IMR-90 (cell line): Measurements from ENCODE around the gene DENND2C. TPM values are rescaled to one million over a fixed set of nuclear protein-coding genes. Genes with fewer than 3 reads are reported as not detected.
A peak's percentile ranks its signal among the peaks of the same experiment; 100 is the strongest.

ENCODE experiments used
- ATAC-seq: fragments of 200-7000 bp; cut with Tn5 transposase; 2 replicates; pipeline ENCODE4 v1.9.1; 2020; ENCODE audit warnings: low read depth, mild to moderate bottlenecking, moderate library complexity
- BruUV-seq: library from RNA; stranded (reverse); fragments of 400-500 nt; replicated peaks from 2 replicates; lab custom pipeline; 2021; lab: Mats Ljungman, UMichigan
- CTCF ChIA-PET: fragments of 300-600 bp; formaldehyde crosslinking; extraction: SDS; loops from one replicate; lab custom pipeline; 2021; ENCODE audit warnings: antibody characterized with exemption; lab: Yijun Ruan, JAX
- POLR2A ChIA-PET: fragments of 300-600 bp; sonication (Branson Sonifier 250); formaldehyde crosslinking; loops from one replicate; lab custom pipeline; 2022; ENCODE audit warnings: antibody characterized with exemption; ENCODE audit not compliant: unreplicated experiment; lab: Charles Lee
- DNase-seq: peaks from one replicate; pipeline ENCODE4 v3.0.0; 2013
- H2AFZ ChIP-seq: replicated peaks from 2 replicates; pipeline ENCODE3; 2013; ENCODE audit warnings: low read length, mild to moderate bottlenecking; ENCODE audit not compliant: poor library complexity
- H2AK5ac ChIP-seq: 2 replicates; pipeline ENCODE4 v1.6.1; 2013; ENCODE audit warnings: low read depth, low read length, inconsistent platforms
- H2AK9ac ChIP-seq: replicated peaks from 2 replicates; pipeline ENCODE3; 2013; ENCODE audit warnings: mild to moderate bottlenecking, low read depth, low read length, moderate library complexity; ENCODE audit not compliant: poor library complexity
- H2BK120ac ChIP-seq: 2 replicates; pipeline ENCODE4 v1.6.1; 2013; ENCODE audit warnings: low read depth, low read length, inconsistent platforms
- H2BK15ac ChIP-seq: 3 replicates; pipeline ENCODE4 v1.6.1; 2013; ENCODE audit warnings: low read depth, low read length, inconsistent platforms
- H2BK20ac ChIP-seq: 2 replicates; pipeline ENCODE4 v1.6.1; 2013; ENCODE audit warnings: low read depth, mild to moderate bottlenecking, inconsistent platforms, low read length, moderate library complexity
- H2BK5ac ChIP-seq: 2 replicates; pipeline ENCODE4 v1.6.1; 2013; ENCODE audit warnings: mild to moderate bottlenecking, low read depth, low read length, inconsistent platforms; ENCODE audit not compliant: poor library complexity, severe bottlenecking
- H3K14ac ChIP-seq: replicated peaks from 2 replicates; pipeline ENCODE4 v1.6.1; 2013; ENCODE audit warnings: low read depth, low read length, inconsistent platforms
- H3K18ac ChIP-seq: 2 replicates; pipeline ENCODE4 v1.6.1; 2013; ENCODE audit warnings: low read depth, low read length, control low read depth
- H3K23ac ChIP-seq: 2 replicates; pipeline ENCODE4 v1.6.1; 2013; ENCODE audit warnings: low read depth, low read length, inconsistent platforms
- H3K27ac ChIP-seq: 2 replicates; pipeline ENCODE4 v1.5.1; 2013; ENCODE audit warnings: mild to moderate bottlenecking, control low read depth, low read length; ENCODE audit not compliant: insufficient read depth
- H3K27me3 ChIP-seq: 2 replicates; pipeline ENCODE4 v1.6.1; 2013; ENCODE audit warnings: low read length; ENCODE audit not compliant: control insufficient read depth, insufficient read depth
- H3K36me3 ChIP-seq: 2 replicates; pipeline ENCODE4 v1.6.1; 2013; ENCODE audit warnings: low read length, mixed read lengths; ENCODE audit not compliant: control insufficient read depth, insufficient read depth
- H3K4ac ChIP-seq: 2 replicates; pipeline ENCODE4 v1.6.1; 2013; ENCODE audit warnings: low read depth, low read length, inconsistent platforms
- H3K4me1 ChIP-seq: 2 replicates; pipeline ENCODE4 v1.6.1; 2013; ENCODE audit warnings: low read length, mixed read lengths; ENCODE audit not compliant: control insufficient read depth, insufficient read depth
- H3K4me2 ChIP-seq: 2 replicates; pipeline ENCODE4 v1.6.1; 2013; ENCODE audit warnings: low read depth, mild to moderate bottlenecking, control low read depth, low read length, moderate library complexity
- H3K4me3 ChIP-seq: 2 replicates; pipeline ENCODE4 v1.5.1; 2013; ENCODE audit warnings: low read depth, mild to moderate bottlenecking, control low read depth, low read length, moderate library complexity; ENCODE audit not compliant: insufficient read depth
- H3K56ac ChIP-seq: 2 replicates; pipeline ENCODE4 v1.6.1; 2013; ENCODE audit warnings: low read length, inconsistent platforms; ENCODE audit not compliant: insufficient read depth; ENCODE audit errors: extremely low read depth
- H3K79me1 ChIP-seq, 2 experiments: 2 replicates each; pipeline ENCODE4 v1.6.1; 2013; ENCODE audit warnings: low read length in 2 of 2, inconsistent platforms in 1 of 2, low read depth in 1 of 2
- H3K9ac ChIP-seq: 2 replicates; pipeline ENCODE4 v1.6.1; 2013; ENCODE audit warnings: low read depth, low read length, control low read depth
- H3K9me1 ChIP-seq: 2 replicates; pipeline ENCODE4 v1.6.1; 2013; ENCODE audit warnings: low read length, inconsistent platforms; ENCODE audit not compliant: insufficient read depth
- H3K9me3 ChIP-seq: 2 replicates; pipeline ENCODE4 v1.6.1; 2013; ENCODE audit warnings: low read length; ENCODE audit not compliant: control insufficient read depth, insufficient read depth
- H4K20me1 ChIP-seq: 2 replicates; pipeline ENCODE4 v1.6.1; 2013; ENCODE audit warnings: low read length, inconsistent platforms; ENCODE audit not compliant: insufficient read depth
- H4K5ac ChIP-seq: 2 replicates; pipeline ENCODE4 v1.6.1; 2013; ENCODE audit warnings: mild to moderate bottlenecking, low read depth, low read length, control low read depth
- H4K8ac ChIP-seq, 2 experiments: 2 replicates each; pipeline ENCODE4 v1.6.1; 2013; ENCODE audit warnings: low read depth in 2 of 2, low read length in 2 of 2, control low read depth in 1 of 2, inconsistent platforms in 1 of 2
- H4K91ac ChIP-seq: 2 replicates; pipeline ENCODE4 v1.6.1; 2013; ENCODE audit warnings: low read depth, low read length, inconsistent platforms; ENCODE audit not compliant: insufficient read depth
- BHLHE40 ChIP-seq: fragments of 150-350 bp; IDR thresholded peaks from 2 replicates; pipeline ENCODE4 v1.6.1; 2016; ENCODE audit warnings: mild to moderate bottlenecking, low read depth, low read length
- CEBPB ChIP-seq: IDR thresholded peaks from 2 replicates; pipeline ENCODE4 v1.6.1; 2012; ENCODE audit warnings: low read depth, low read length, improper control_type of control experiment
- CHD1 ChIP-seq: IDR thresholded peaks from 2 replicates; pipeline ENCODE4 v1.6.1; 2012; ENCODE audit warnings: low read depth, low read length, improper control_type of control experiment
- CTCF ChIP-seq: conservative IDR thresholded peaks from 2 replicates; pipeline ENCODE4 v1.5.1; 2012; ENCODE audit warnings: mild to moderate bottlenecking, low read depth, low read length, improper control_type of control experiment
- ELK1 ChIP-seq: fragments of 150-350 bp; IDR thresholded peaks from 2 replicates; pipeline ENCODE4 v1.6.1; 2016; ENCODE audit warnings: low read depth, mild to moderate bottlenecking, low read length, moderate library complexity, borderline replicate concordance
- FOS ChIP-seq: fragments of 150-350 bp; IDR thresholded peaks from 2 replicates; pipeline ENCODE4 v1.6.1; 2016; ENCODE audit warnings: low read depth, low read length
- MAFK ChIP-seq: IDR thresholded peaks from 2 replicates; pipeline ENCODE4 v1.6.1; 2012; ENCODE audit warnings: low read depth, low read length, improper control_type of control experiment
- MAZ ChIP-seq: IDR thresholded peaks from 2 replicates; pipeline ENCODE4 v1.6.1; 2012; ENCODE audit warnings: low read depth, mild to moderate bottlenecking, low read length, improper control_type of control experiment, moderate library complexity, borderline replicate concordance
- MXI1 ChIP-seq: IDR thresholded peaks from 2 replicates; pipeline ENCODE4 v1.6.1; 2012; ENCODE audit warnings: low read depth, mild to moderate bottlenecking, low read length, moderate library complexity, borderline replicate concordance
- NFE2L2 ChIP-seq: fragments of 150-350 bp; IDR thresholded peaks from 2 replicates; pipeline ENCODE4 v1.6.1; 2016; ENCODE audit warnings: low read depth, mild to moderate bottlenecking, low read length
- POLR2A ChIP-seq: IDR thresholded peaks from 2 replicates; pipeline ENCODE4 v1.6.1; 2012; ENCODE audit warnings: mild to moderate bottlenecking, low read depth, low read length
- RAD21 ChIP-seq: IDR thresholded peaks from 2 replicates; pipeline ENCODE4 v1.6.1; 2012; ENCODE audit warnings: low read length, improper control_type of control experiment
- RCOR1 ChIP-seq: IDR thresholded peaks from 2 replicates; pipeline ENCODE4 v1.6.1; 2012; ENCODE audit warnings: mild to moderate bottlenecking, low read length, improper control_type of control experiment; ENCODE audit not compliant: insufficient replicate concordance
- RFX5 ChIP-seq: IDR thresholded peaks from 2 replicates; pipeline ENCODE4 v1.8.0; 2012; ENCODE audit warnings: low read depth, mild to moderate bottlenecking, low read length, moderate library complexity
- SMC3 ChIP-seq: fragments of 150-350 bp; IDR thresholded peaks from 2 replicates; pipeline ENCODE4 v1.6.1; 2016; ENCODE audit warnings: low read depth, mild to moderate bottlenecking, antibody characterized with exemption, low read length, moderate library complexity
- USF2 ChIP-seq: fragments of 150-350 bp; IDR thresholded peaks from 2 replicates; pipeline ENCODE4 v1.6.1; 2017; ENCODE audit warnings: mild to moderate bottlenecking, antibody characterized with exemption, low read length, low read depth
- WGBS, 2 experiments: methylation state at CpG; one replicate each; pipeline versions ENCODE4 v1.1.5 to v1.1.7; 2013; ENCODE audit warnings: missing lambda C conversion rate in 2 of 2; ENCODE audit not compliant: insufficient read length in 1 of 2; ENCODE audit errors: extremely low coverage in 2 of 2; 5-methylcytosine and 5-hydroxymethylcytosine counted together
- dilution Hi-C: fragments of 300-500 bp; cut with HindIII; formaldehyde crosslinking; loops from one replicate; pipeline ENCODE4 v1.14.3; 2018; ENCODE audit warnings: low sequenced_read_pairs; ENCODE audit not compliant: unreplicated experiment
- in situ Hi-C: fragments of 300-500 bp; cut with MboI; formaldehyde crosslinking; loops from 3 replicates; pipeline ENCODE4 v1.14.3; 2019; ENCODE audit warnings: low sequenced_read_pairs, inconsistent platforms, mixed read lengths
- intact Hi-C: fragments of 100-400 bp; cut with micrococcal nuclease; formaldehyde crosslinking; loops from 2 replicates; pipeline ENCODE4 v1.10.0; 2022
- polyA plus RNA-seq, 3 experiments: library from polyadenylated mRNA; depleted of rRNA; stranded (reverse); fragments of >200 nt; gene quantifications; 2 replicates each; pipeline ENCODE4 v1.2.3, GENCODE V29; 2012; ENCODE audit warnings: low replicate concordance in 1 of 3
- total RNA-seq: library from RNA; depleted of rRNA; stranded (reverse); fragments of >200 nt; gene quantifications from 2 replicates; pipeline ENCODE4 v1.2.3, GENCODE V29; 2012

DENND2C gene
- total and polyA plus RNA-seq, 2 of the 4 experiments (the other 2 are of a cell fraction) = 0.58 to 2.2 TPM

- no CpG with 5 or more reads among the region's 1 CpG for WGBS, 2 experiments
- intact Hi-C loops (loop anchor here (5.0 kb wide), 1 partner anchor 37 kb away; no protein-coding TSS in a partner anchor), dilution Hi-C loops (no loop called here), in situ Hi-C loops (no loop called here)
- H3K23ac ChIP-seq = no peak overlapping the region
- H2BK120ac ChIP-seq = no peak overlapping the region
- no TSS peak for BruUV-seq
- no peaks in the 10 kb centered on the region for H4K20me1 ChIP-seq
- H3K4me1 ChIP-seq = no peaks in the 10 kb centered on the region; the same call in 1 of the 2 replicates
- peak; percentile 20 for DNase-seq
- H3K14ac ChIP-seq = no peak overlapping the region
- no peak overlapping the region for H2BK15ac ChIP-seq
- no peak overlapping the region for H2AK5ac ChIP-seq
- H3K56ac ChIP-seq = no peak overlapping the region
- no peak overlapping the region for H2AK9ac ChIP-seq
- H3K9me1 ChIP-seq = 0 out of 2 replicates have a peak, but pooled peaks cover 3% of the 10 kb centered on the region
- H3K4me3 ChIP-seq = no peak overlapping the region
- H2AFZ ChIP-seq = no peak overlapping the region
- peak overlapping the region; percentile 16; the same call in 1 of the 2 replicates for H2BK20ac ChIP-seq
- no peak overlapping the region for H4K91ac ChIP-seq
- H4K8ac ChIP-seq = no peak overlapping the region
- no peak overlapping the region for H3K4me2 ChIP-seq
- no peak for TF ChIP-seq FOS
- TF ChIP-seq SMC3 = no peak
- TF ChIP-seq MAZ = no peak
- no peak for TF ChIP-seq BHLHE40
- no peak for TF ChIP-seq USF2
- no peak for TF ChIP-seq CTCF
- TF ChIP-seq ELK1 = no peak
- TF ChIP-seq RCOR1 = no peak
- no peak for TF ChIP-seq NFE2L2
- TF ChIP-seq CEBPB = no peak
- no peak for TF ChIP-seq POLR2A
- no peak for TF ChIP-seq RFX5
- TF ChIP-seq MXI1 = no peak
- TF ChIP-seq RAD21 = no peak
- no peak for TF ChIP-seq MAFK
- TF ChIP-seq CHD1 = no peak
- no peaks in the 10 kb centered on the region for H3K9me3 ChIP-seq
- ATAC-seq = no peak
- no peaks in the 10 kb centered on the region for H3K36me3 ChIP-seq
- no peak overlapping the region for H4K5ac ChIP-seq
- no peak overlapping the region for H3K4ac ChIP-seq
- peaks cover 8 to 11% of the 10 kb centered on the region in 2 experiments; a peak in 3 of 4 replicates for H3K79me1 ChIP-seq
- H3K27me3 ChIP-seq = no peaks in the 10 kb centered on the region
- H3K18ac ChIP-seq = no peak overlapping the region
- POLR2A ChIA-PET = no interaction called here
- no peak overlapping the region for H3K27ac ChIP-seq
- H3K9ac ChIP-seq = no peak overlapping the region
- no peak overlapping the region for H2BK5ac ChIP-seq
- CTCF ChIA-PET = no interaction called here
Measured at GRCh38 chr1:114585231-114585630, 84.6 kb downstream of the DENND2C start.
